Osteoblast (primary cell): ENCODE measurements around the gene FBXL5. TPM values are rescaled to one million over a fixed set of nuclear protein-coding genes. Genes with fewer than 3 reads are reported as not detected.

Source experiments
- DNase-seq: peaks from one replicate; pipeline ENCODE4 v3.0.0; 2011; ENCODE audit warnings: low spot score, mixed read lengths; ENCODE audit not compliant: insufficient read length; ENCODE audit errors: missing footprints
- H2AFZ ChIP-seq: 2 replicates; pipeline ENCODE4 v1.6.0; 2011; ENCODE audit warnings: mild to moderate bottlenecking, low read length
- H3K27ac ChIP-seq: 2 replicates; pipeline ENCODE4 v1.5.1; 2011; ENCODE audit warnings: mild to moderate bottlenecking, low read depth, low read length, moderate library complexity
- H3K27me3 ChIP-seq: 2 replicates; pipeline ENCODE4 v1.6.0; 2012; ENCODE audit warnings: mild to moderate bottlenecking, control low read depth, inconsistent platforms, low read length, moderate library complexity; ENCODE audit not compliant: insufficient read depth
- H3K36me3 ChIP-seq: 2 replicates; pipeline ENCODE4 v1.5.1; 2011; ENCODE audit warnings: mild to moderate bottlenecking, low read length, control low read depth, moderate library complexity; ENCODE audit not compliant: insufficient read depth
- H3K4me1 ChIP-seq: 2 replicates; pipeline ENCODE4 v1.5.1; 2011; ENCODE audit warnings: mild to moderate bottlenecking, low read length, control low read depth, moderate library complexity; ENCODE audit not compliant: insufficient read depth
- H3K4me2 ChIP-seq: 2 replicates; pipeline ENCODE4 v1.6.0; 2011; ENCODE audit warnings: mild to moderate bottlenecking, low read length; ENCODE audit not compliant: insufficient read depth
- H3K4me3 ChIP-seq: fragments of 200-600 bp; sonication (generic); 3 replicates; pipeline ENCODE4 v1.5.1; 2012; ENCODE audit warnings: mild to moderate bottlenecking, low read length, inconsistent platforms; ENCODE audit not compliant: insufficient read depth
- H3K79me2 ChIP-seq: 2 replicates; pipeline ENCODE4 v1.6.0; 2012; ENCODE audit warnings: mild to moderate bottlenecking, low read length, control low read depth, inconsistent platforms; ENCODE audit not compliant: insufficient read depth
- H3K9me3 ChIP-seq: 2 replicates; pipeline ENCODE4 v1.5.1; 2011; ENCODE audit warnings: low read depth, low read length, control low read depth
- H4K20me1 ChIP-seq: 2 replicates; pipeline ENCODE4 v1.6.0; 2012; ENCODE audit warnings: mild to moderate bottlenecking, low read length, control low read depth; ENCODE audit not compliant: insufficient read depth
- total RNA-seq: library from RNA; depleted of rRNA; stranded (reverse); fragments of >200 nt; gene quantifications from 2 replicates; pipeline ENCODE4 v1.2.3, GENCODE V29; 2012
- TF ChIP-seq, protein P1 (sequence below): IDR thresholded peaks from 2 replicates; pipeline ENCODE4 v1.5.1; 2011; ENCODE audit warnings: mild to moderate bottlenecking, low read depth, low read length, moderate library complexity; ENCODE audit errors: extremely low read depth

FBXL5 gene
- total RNA-seq, 1 donor: 108 TPM

DNA sequence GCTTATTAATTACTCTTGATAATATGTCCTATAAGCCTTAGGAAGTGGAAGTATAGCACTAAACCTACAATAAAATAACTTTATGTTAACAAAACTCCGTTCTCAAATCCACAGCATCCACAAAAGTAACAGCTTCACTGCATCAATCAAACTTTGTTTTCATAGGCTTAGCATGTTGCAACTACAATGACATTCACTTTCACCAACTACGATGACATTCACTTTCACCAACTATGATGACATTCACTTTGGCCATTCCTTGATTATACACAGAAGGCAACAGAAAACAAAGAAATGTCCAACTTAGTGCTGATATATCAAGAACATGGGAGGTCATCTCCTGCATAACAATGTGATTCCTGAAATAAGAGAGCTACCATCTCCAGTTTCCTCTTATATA, 44.3 kb downstream of the FBXL5 start:
- H4K20me1 ChIP-seq: peaks cover 14% of the 10 kb centered on the region
- no peak overlapping the region for H3K4me2 ChIP-seq
- no peaks in the 10 kb centered on the region for H3K9me3 ChIP-seq
- DNase-seq: no peak
- no peak overlapping the region for H3K4me3 ChIP-seq
- no peaks in the 10 kb centered on the region for H3K27me3 ChIP-seq
- H3K27ac ChIP-seq: no peak overlapping the region
- peaks cover 16% of the 10 kb centered on the region for H3K36me3 ChIP-seq
- TF ChIP-seq, protein P1, sequence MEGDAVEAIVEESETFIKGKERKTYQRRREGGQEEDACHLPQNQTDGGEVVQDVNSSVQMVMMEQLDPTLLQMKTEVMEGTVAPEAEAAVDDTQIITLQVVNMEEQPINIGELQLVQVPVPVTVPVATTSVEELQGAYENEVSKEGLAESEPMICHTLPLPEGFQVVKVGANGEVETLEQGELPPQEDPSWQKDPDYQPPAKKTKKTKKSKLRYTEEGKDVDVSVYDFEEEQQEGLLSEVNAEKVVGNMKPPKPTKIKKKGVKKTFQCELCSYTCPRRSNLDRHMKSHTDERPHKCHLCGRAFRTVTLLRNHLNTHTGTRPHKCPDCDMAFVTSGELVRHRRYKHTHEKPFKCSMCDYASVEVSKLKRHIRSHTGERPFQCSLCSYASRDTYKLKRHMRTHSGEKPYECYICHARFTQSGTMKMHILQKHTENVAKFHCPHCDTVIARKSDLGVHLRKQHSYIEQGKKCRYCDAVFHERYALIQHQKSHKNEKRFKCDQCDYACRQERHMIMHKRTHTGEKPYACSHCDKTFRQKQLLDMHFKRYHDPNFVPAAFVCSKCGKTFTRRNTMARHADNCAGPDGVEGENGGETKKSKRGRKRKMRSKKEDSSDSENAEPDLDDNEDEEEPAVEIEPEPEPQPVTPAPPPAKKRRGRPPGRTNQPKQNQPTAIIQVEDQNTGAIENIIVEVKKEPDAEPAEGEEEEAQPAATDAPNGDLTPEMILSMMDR: no peak
- no peaks in the 10 kb centered on the region for H3K4me1 ChIP-seq
- no peak overlapping the region for H2AFZ ChIP-seq
- H3K79me2 ChIP-seq: peaks cover 49% of the 10 kb centered on the region

GRCh38 chr4:15605537-15605936, 49.6 kb downstream of the FBXL5 start:
- Histone ChIP-seq H3K79me2 (peaks cover 17% of the 10 kb centered on the region), H2AFZ (no peak overlapping the region), H3K4me1 (no peaks in the 10 kb centered on the region), H3K27ac (no peak overlapping the region), H3K9me3 (no peaks in the 10 kb centered on the region), H3K4me2 (no peak overlapping the region), H3K36me3 (peaks cover 37% of the 10 kb centered on the region), H4K20me1 (no peaks in the 10 kb centered on the region), H3K4me3 (no peak overlapping the region), H3K27me3 (no peaks in the 10 kb centered on the region)
- no peak for DNase-seq
- TF ChIP-seq, protein P1: no peak

DNA sequence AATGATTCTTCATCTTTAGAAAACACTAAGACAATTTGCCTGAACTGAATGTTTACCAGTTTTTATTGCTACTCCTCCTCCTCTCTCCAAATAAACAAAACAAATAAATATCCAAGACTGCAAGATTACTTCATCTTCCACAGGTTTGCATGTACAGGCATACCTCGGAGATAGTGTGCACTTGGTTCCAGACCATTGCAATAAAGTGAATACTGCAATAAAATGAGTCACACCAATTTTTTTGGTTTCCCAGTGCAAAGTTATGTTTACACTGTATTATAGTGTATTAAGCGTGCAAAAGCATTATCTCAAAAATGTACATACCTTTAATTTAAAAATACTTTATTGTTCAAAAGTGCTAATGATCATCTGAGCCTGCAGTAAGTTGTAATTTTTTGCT, 53.3 kb downstream of the FBXL5 start:
- TF ChIP-seq, protein P1: no peak
- no peaks in the 10 kb centered on the region for H3K27me3 ChIP-seq
- H2AFZ ChIP-seq: no peak overlapping the region
- no peak for DNase-seq
- H3K27ac ChIP-seq: no peak overlapping the region
- H3K4me3 ChIP-seq: no peak overlapping the region
- peaks cover 53% of the 10 kb centered on the region for H3K36me3 ChIP-seq
- no peaks in the 10 kb centered on the region for H3K4me1 ChIP-seq
- H4K20me1 ChIP-seq: no peaks in the 10 kb centered on the region
- no peak overlapping the region for H3K4me2 ChIP-seq
- no peaks in the 10 kb centered on the region for H3K9me3 ChIP-seq
- peaks cover 2% of the 10 kb centered on the region for H3K79me2 ChIP-seq

GRCh38 chr4:15600176-15600575, 55.0 kb downstream of the FBXL5 start:
- no peak overlapping the region for H3K4me3 ChIP-seq
- TF ChIP-seq, protein P1: no peak
- DNase-seq: no peak
- H3K27me3 ChIP-seq: no peaks in the 10 kb centered on the region
- no peaks in the 10 kb centered on the region for H3K79me2 ChIP-seq
- H4K20me1 ChIP-seq: no peaks in the 10 kb centered on the region
- H3K36me3 ChIP-seq: peaks cover 47% of the 10 kb centered on the region
- no peaks in the 10 kb centered on the region for H3K4me1 ChIP-seq
- H3K4me2 ChIP-seq: no peak overlapping the region
- H3K9me3 ChIP-seq: no peaks in the 10 kb centered on the region
- H3K27ac ChIP-seq: no peak overlapping the region
- H2AFZ ChIP-seq: no peak overlapping the region
